ENCODE results near the gene CAMP. TPM values are rescaled to one million over a fixed set of nuclear protein-coding genes. Genes with fewer than 3 reads are reported as not detected.

Gene CAMP
- total RNA-seq, 1 donor, result not detected

DNA sequence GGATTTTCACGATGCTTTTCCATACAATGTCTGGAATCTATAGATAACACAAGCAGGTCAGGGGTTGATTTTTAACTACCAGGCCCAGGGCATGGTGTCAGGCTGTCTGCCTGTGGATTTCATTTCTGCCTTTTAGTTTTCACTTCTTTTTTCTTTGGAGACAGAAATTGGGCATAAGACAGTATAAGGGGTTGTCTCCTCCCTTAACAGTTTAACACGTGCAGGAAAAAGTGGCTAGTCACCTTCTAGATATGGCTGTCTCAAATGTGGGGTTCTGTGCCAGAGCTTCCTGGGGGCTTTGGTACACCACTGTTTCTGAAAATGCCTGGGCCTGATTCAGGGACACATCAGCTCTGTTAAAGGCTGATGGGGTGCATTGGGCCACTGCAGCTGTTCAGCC lies 10.2 kb downstream of the CAMP start:
- no peak overlapping the region for H3K4me3 ChIP-seq (ENCODE audit: insufficient read depth, low read length)

DNA sequence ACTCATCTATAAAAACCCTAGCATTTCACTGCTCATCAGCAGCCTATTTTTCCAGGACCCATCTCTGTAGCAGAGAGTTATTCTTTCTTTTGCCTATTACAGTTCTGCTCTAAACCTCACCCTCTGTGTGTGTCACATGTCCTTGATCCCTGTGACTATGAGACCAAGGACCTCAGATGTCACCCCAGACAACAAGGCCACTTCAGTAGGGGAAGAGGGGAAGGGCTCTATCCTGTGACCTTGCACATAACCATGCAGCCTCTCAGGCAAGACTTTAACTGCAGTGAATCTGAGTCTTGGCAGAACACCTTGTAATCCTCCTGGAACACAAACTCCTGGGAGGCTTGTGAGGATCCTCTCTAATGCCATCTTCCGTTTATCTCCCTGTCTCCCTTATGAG lies 13.2 kb downstream of the CAMP start:
- Histone ChIP-seq H3K36me3 (ENCODE audit: insufficient read depth, low read length) (no peaks in the 10 kb centered on the region), H3K4me1 (ENCODE audit: insufficient read depth, low read length) (peaks cover 5% of the 10 kb centered on the region), H2AFZ (ENCODE audit: low read length) (no peak overlapping the region), H3K27me3 (ENCODE audit: insufficient read depth, low read length) (peaks cover 6% of the 10 kb centered on the region), H3K4me3 (ENCODE audit: insufficient read depth, low read length) (no peak overlapping the region), H4K20me1 (ENCODE audit: insufficient read depth, low read length) (no peaks in the 10 kb centered on the region), H3K9me3 (ENCODE audit: low read depth, low read length) (no peaks in the 10 kb centered on the region), H3K4me2 (ENCODE audit: insufficient read depth, low read length) (no peak overlapping the region), H3K27ac (ENCODE audit: low read depth, low read length) (no peak overlapping the region), H3K79me2 (ENCODE audit: insufficient read depth, low read length) (no peaks in the 10 kb centered on the region)
- DNase-seq (ENCODE audit: insufficient read length, low spot score, missing footprints), result peak; percentile 63
- TF ChIP-seq, protein P1, sequence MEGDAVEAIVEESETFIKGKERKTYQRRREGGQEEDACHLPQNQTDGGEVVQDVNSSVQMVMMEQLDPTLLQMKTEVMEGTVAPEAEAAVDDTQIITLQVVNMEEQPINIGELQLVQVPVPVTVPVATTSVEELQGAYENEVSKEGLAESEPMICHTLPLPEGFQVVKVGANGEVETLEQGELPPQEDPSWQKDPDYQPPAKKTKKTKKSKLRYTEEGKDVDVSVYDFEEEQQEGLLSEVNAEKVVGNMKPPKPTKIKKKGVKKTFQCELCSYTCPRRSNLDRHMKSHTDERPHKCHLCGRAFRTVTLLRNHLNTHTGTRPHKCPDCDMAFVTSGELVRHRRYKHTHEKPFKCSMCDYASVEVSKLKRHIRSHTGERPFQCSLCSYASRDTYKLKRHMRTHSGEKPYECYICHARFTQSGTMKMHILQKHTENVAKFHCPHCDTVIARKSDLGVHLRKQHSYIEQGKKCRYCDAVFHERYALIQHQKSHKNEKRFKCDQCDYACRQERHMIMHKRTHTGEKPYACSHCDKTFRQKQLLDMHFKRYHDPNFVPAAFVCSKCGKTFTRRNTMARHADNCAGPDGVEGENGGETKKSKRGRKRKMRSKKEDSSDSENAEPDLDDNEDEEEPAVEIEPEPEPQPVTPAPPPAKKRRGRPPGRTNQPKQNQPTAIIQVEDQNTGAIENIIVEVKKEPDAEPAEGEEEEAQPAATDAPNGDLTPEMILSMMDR (IDR thresholded peaks at IDR 0.05; ENCODE audit: extremely low read depth, low read depth, low read length), result no peak

More for the DNA sequence above, 10.2 kb downstream of the CAMP start:
- no peaks in the 10 kb centered on the region for H3K36me3 ChIP-seq (ENCODE audit: insufficient read depth, low read length)
- H4K20me1 ChIP-seq (ENCODE audit: insufficient read depth, low read length), result no peaks in the 10 kb centered on the region
- no peaks in the 10 kb centered on the region for H3K9me3 ChIP-seq (ENCODE audit: low read depth, low read length)
- peaks cover 5% of the 10 kb centered on the region for H3K4me1 ChIP-seq (ENCODE audit: insufficient read depth, low read length)
- TF ChIP-seq, protein P1 (IDR thresholded peaks at IDR 0.05; ENCODE audit: extremely low read depth, low read depth, low read length), result no peak
- peaks cover 6% of the 10 kb centered on the region for H3K27me3 ChIP-seq (ENCODE audit: insufficient read depth, low read length)
- no peak overlapping the region for H3K27ac ChIP-seq (ENCODE audit: low read depth, low read length)
- no peak overlapping the region for H2AFZ ChIP-seq (ENCODE audit: low read length)
- H3K4me2 ChIP-seq (ENCODE audit: insufficient read depth, low read length), result no peak overlapping the region
- no peaks in the 10 kb centered on the region for H3K79me2 ChIP-seq (ENCODE audit: insufficient read depth, low read length)
- DNase-seq (ENCODE audit: insufficient read length, low spot score, missing footprints), result peak; percentile 4

DNA sequence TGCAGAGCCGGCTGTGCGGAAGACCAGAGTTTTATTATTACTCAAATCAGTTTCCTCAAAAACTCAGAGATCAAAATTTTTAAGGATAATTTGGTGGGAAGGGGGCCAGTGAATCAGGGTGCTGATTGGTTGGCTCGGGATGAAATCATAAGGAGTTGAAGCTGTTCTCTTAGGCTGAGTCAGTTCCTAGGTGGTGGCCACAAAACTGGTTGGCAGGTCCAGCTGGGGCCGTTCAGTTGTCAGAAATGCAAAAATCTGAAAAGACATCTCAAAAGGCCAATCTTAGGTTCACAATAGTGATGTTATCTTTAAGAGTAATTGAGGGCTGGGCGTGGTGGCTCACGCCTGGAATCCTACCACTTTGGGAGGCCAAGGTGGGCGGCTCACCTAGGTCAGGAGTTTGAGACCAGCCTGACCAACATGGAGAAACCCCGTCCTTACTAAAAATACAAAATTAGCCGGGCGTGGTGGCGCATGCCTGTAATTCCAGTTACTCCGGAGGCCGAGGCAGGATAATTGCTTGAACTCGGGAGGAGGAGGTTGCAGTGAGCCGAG lies 15.3 kb downstream of the CAMP start:
- Histone ChIP-seq H3K36me3 (ENCODE audit: insufficient read depth, low read length) (no peaks in the 10 kb centered on the region), H2AFZ (ENCODE audit: low read length) (no peak overlapping the region), H3K9me3 (ENCODE audit: low read depth, low read length) (no peaks in the 10 kb centered on the region), H3K27me3 (ENCODE audit: insufficient read depth, low read length) (peaks cover 6% of the 10 kb centered on the region), H3K79me2 (ENCODE audit: insufficient read depth, low read length) (no peaks in the 10 kb centered on the region), H4K20me1 (ENCODE audit: insufficient read depth, low read length) (no peaks in the 10 kb centered on the region), H3K4me3 (ENCODE audit: insufficient read depth, low read length) (no peak overlapping the region), H3K4me1 (ENCODE audit: insufficient read depth, low read length) (no peaks in the 10 kb centered on the region), H3K27ac (ENCODE audit: low read depth, low read length) (no peak overlapping the region), H3K4me2 (ENCODE audit: insufficient read depth, low read length) (no peak overlapping the region)
- TF ChIP-seq, protein P1 (IDR thresholded peaks at IDR 0.05; ENCODE audit: extremely low read depth, low read depth, low read length), result no peak
- DNase-seq (ENCODE audit: insufficient read length, low spot score, missing footprints), result peak; percentile 30

- H3K4me1 ChIP-seq (ENCODE audit: insufficient read depth, low read length), result no peaks in the 10 kb centered on the region
- peak overlapping the region; percentile 45 for H3K27ac ChIP-seq (ENCODE audit: low read depth, low read length)
- no peaks in the 10 kb centered on the region for H3K79me2 ChIP-seq (ENCODE audit: insufficient read depth, low read length)
- H3K36me3 ChIP-seq (ENCODE audit: insufficient read depth, low read length), result no peaks in the 10 kb centered on the region
- H3K4me3 ChIP-seq (ENCODE audit: insufficient read depth, low read length), result peak overlapping the region; percentile 96
- TF ChIP-seq, protein P1 (IDR thresholded peaks at IDR 0.05; ENCODE audit: extremely low read depth, low read depth, low read length), result no peak
- H2AFZ ChIP-seq (ENCODE audit: low read length), result peak overlapping the region; percentile 99
- H3K4me2 ChIP-seq (ENCODE audit: insufficient read depth, low read length), result peak overlapping the region; percentile 95
- peaks cover 6% of the 10 kb centered on the region for H3K27me3 ChIP-seq (ENCODE audit: insufficient read depth, low read length)
- no peaks in the 10 kb centered on the region for H3K9me3 ChIP-seq (ENCODE audit: low read depth, low read length)
- no peak for DNase-seq (ENCODE audit: insufficient read length, low spot score, missing footprints)
- H4K20me1 ChIP-seq (ENCODE audit: insufficient read depth, low read length), result no peaks in the 10 kb centered on the region
Observed at GRCh38 chr3:48240000-48240963, 17.0 kb downstream of the CAMP start.

All from osteoblast (primary cell).